SU-DHL-6 (cell line): ENCODE results near the gene CLMP.
"Not testable (repeated sequence)": the region's sequence is repeated elsewhere in the genome, so short reads cannot be mapped to it uniquely, and the experiment has no call there.

Experiments
- H2AFZ ChIP-seq: fragments of 200-600 bp; sonication (generic); 2 replicates; pipeline ENCODE4 v1.6.1; 2014; ENCODE audit warnings: low read depth, mild to moderate bottlenecking, moderate library complexity, mixed read lengths, antibody characterized with exemption, low read length; ENCODE audit not compliant: severe bottlenecking
- H3F3A ChIP-seq: fragments of 200-600 bp; shearing (Covaris generic); 2 replicates; pipeline ENCODE4 v1.6.0; 2016; ENCODE audit warnings: antibody characterized with exemption, mild to moderate bottlenecking; ENCODE audit not compliant: insufficient read depth
- H3K27ac ChIP-seq: fragments of 200-600 bp; sonication (generic); 2 replicates; pipeline ENCODE4 v1.5.1; 2016; ENCODE audit warnings: low read depth, mild to moderate bottlenecking, low read length, moderate library complexity, mixed read lengths
- H3K27me3 ChIP-seq: fragments of 200-600 bp; sonication (generic), shearing (Covaris generic); 2 replicates; pipeline ENCODE4 v1.6.0; 2014; ENCODE audit warnings: mild to moderate bottlenecking, low read length
- H3K36me3 ChIP-seq: fragments of 200-600 bp; sonication (generic); 2 replicates; pipeline ENCODE4 v1.6.1; 2014; ENCODE audit warnings: mild to moderate bottlenecking, low read length, mixed read lengths
- H3K4me2 ChIP-seq: fragments of 300-600, 200-600 bp; shearing (Covaris generic), sonication (generic); 2 replicates; pipeline ENCODE4 v1.6.0; 2014; ENCODE audit warnings: low read length, low read depth, mild to moderate bottlenecking; ENCODE audit not compliant: poor library complexity, severe bottlenecking
- H3K4me3 ChIP-seq: fragments of 200-600 bp; sonication (generic); 2 replicates; pipeline ENCODE4 v1.5.1; 2014; ENCODE audit warnings: antibody characterized with exemption, low read length, mild to moderate bottlenecking, mixed read lengths; ENCODE audit not compliant: insufficient read depth, poor library complexity, severe bottlenecking
- H3K79me2 ChIP-seq: fragments of 200-600 bp; sonication (generic); 2 replicates; pipeline ENCODE4 v1.6.1; 2014; ENCODE audit warnings: mild to moderate bottlenecking, low read length, moderate library complexity; ENCODE audit not compliant: insufficient read depth
- H3K9ac ChIP-seq: fragments of 200-600 bp; sonication (generic); 2 replicates; pipeline ENCODE4 v1.7.0; 2014; ENCODE audit warnings: mild to moderate bottlenecking, low read length
- H3K9me2 ChIP-seq: fragments of 200-600 bp; sonication (generic); replicated peaks from 2 replicates; pipeline ENCODE4 v1.6.1; 2014; ENCODE audit warnings: low read length; ENCODE audit not compliant: insufficient read depth
- H3K9me3 ChIP-seq: fragments of 200-600 bp; sonication (generic); 2 replicates; pipeline ENCODE4 v1.6.1; 2014; ENCODE audit warnings: low read length, mixed read lengths; ENCODE audit not compliant: insufficient read depth
- H4K20me1 ChIP-seq: fragments of 200-600 bp; sonication (generic); 2 replicates; pipeline ENCODE4 v1.6.1; 2014; ENCODE audit warnings: low read depth, mild to moderate bottlenecking, antibody characterized with exemption, low read length, moderate library complexity, mixed read lengths
- CTCF ChIP-seq: fragments of 200-600 bp; sonication (generic); IDR thresholded peaks from one replicate; pipeline ENCODE4 v1.5.1; 2017; ENCODE audit warnings: antibody characterized with exemption, mild to moderate bottlenecking, low read length, moderate library complexity; ENCODE audit not compliant: insufficient read depth, poor library complexity, severe bottlenecking
- EZH2phosphoT487 ChIP-seq: fragments of 200-600 bp; sonication (generic), shearing (Covaris generic); conservative IDR thresholded peaks from 2 replicates; pipeline ENCODE4 v1.6.1; 2018; ENCODE audit warnings: mild to moderate bottlenecking, antibody characterized with exemption, low read length, moderate library complexity, mixed read lengths

The CLMP gene

GRCh38 chr11:123062158-123062891 is 132.7 kb downstream of the CLMP start:
- H3K9ac ChIP-seq, result peak overlapping the region; percentile 97
- H3F3A ChIP-seq, result peaks cover 57% of the 10 kb centered on the region
- peaks cover 43% of the 10 kb centered on the region for H3K36me3 ChIP-seq
- H3K9me3 ChIP-seq, result no peaks in the 10 kb centered on the region
- H3K9me2 ChIP-seq, result no peaks in the 10 kb centered on the region
- H4K20me1 ChIP-seq, result peaks cover 35% of the 10 kb centered on the region
- TF ChIP-seq CTCF, result no peak
- TF ChIP-seq EZH2phosphoT487, result no peak
- H3K4me3 ChIP-seq, result peak overlapping the region; percentile 85
- no peak overlapping the region for H2AFZ ChIP-seq
- peak overlapping the region; percentile 85 for H3K4me2 ChIP-seq
- H3K79me2 ChIP-seq, result peaks cover 40% of the 10 kb centered on the region
- H3K27ac ChIP-seq, result peak overlapping the region; percentile 95
- no peaks in the 10 kb centered on the region for H3K27me3 ChIP-seq

GRCh38 chr11:123061403-123062157 is 133.5 kb downstream of the CLMP start, which contains the start of gene HSPA8:
TSS of gene HSPA8 (minus strand) at chr11:123062136. CDS start at chr11:123061324, 812 bp downstream.
- Histone ChIP-seq H3K9me2 (no peaks in the 10 kb centered on the region), H3K4me2 (peak within 1 kb of the TSS; percentile 85), H3K36me3 (peaks cover 50% of the 10 kb centered on the region), H3F3A (peaks cover 65% of the 10 kb centered on the region), H3K27ac (peak within 1 kb of the TSS; percentile 95), H3K4me3 (peak within 1 kb of the TSS; percentile 85), H3K79me2 (peaks cover 40% of the 10 kb centered on the region), H3K9ac (peak within 1 kb of the TSS; percentile 97), H4K20me1 (peaks cover 42% of the 10 kb centered on the region), H2AFZ (no peak within 1 kb of the TSS), H3K27me3 (no peaks in the 10 kb centered on the region), H3K9me3 (no peaks in the 10 kb centered on the region)
- TF ChIP-seq EZH2phosphoT487, result no peak
- TF ChIP-seq CTCF, result no peak

GRCh38 chr11:123060277-123061000 is 134.6 kb downstream of the CLMP start:
- no peaks in the 10 kb centered on the region for H3K27me3 ChIP-seq
- peaks cover 46% of the 10 kb centered on the region for H4K20me1 ChIP-seq
- H3K9me2 ChIP-seq, result no peaks in the 10 kb centered on the region
- peaks cover 69% of the 10 kb centered on the region for H3F3A ChIP-seq
- no peaks in the 10 kb centered on the region for H3K9me3 ChIP-seq
- H3K79me2 ChIP-seq, result peaks cover 40% of the 10 kb centered on the region
- no peak overlapping the region for H2AFZ ChIP-seq
- H3K9ac ChIP-seq, result peak overlapping the region; percentile 97
- H3K4me2 ChIP-seq, result peak overlapping the region; percentile 80
- H3K4me3 ChIP-seq, result peak overlapping the region; percentile 85
- no peak for TF ChIP-seq EZH2phosphoT487
- no peak for TF ChIP-seq CTCF
- H3K27ac ChIP-seq, result peak overlapping the region; percentile 95
- peaks cover 60% of the 10 kb centered on the region for H3K36me3 ChIP-seq

- not testable (repeated sequence) for H3K27me3 ChIP-seq, H2AFZ ChIP-seq, H3K9me3 ChIP-seq, H3K9me2 ChIP-seq
- 0 out of 2 replicates have a peak overlapping the region, but pooled peaks have one; percentile 30 for H3K27ac ChIP-seq
- peaks cover 35% of the 10 kb centered on the region for H3K79me2 ChIP-seq
- H3K4me2 ChIP-seq, result peak overlapping the region; percentile 80
- peak overlapping the region; percentile 97 for H3K9ac ChIP-seq
- peaks cover 46% of the 10 kb centered on the region for H4K20me1 ChIP-seq
- peaks cover 76% of the 10 kb centered on the region for H3F3A ChIP-seq
- H3K4me3 ChIP-seq, result peak overlapping the region; percentile 85
- peaks cover 60% of the 10 kb centered on the region for H3K36me3 ChIP-seq
Measured at GRCh38 chr11:123059041-123059920, 135.8 kb downstream of the CLMP start.
